ENCODE data around the gene THRB.

- TF ChIP-seq CTCF (IDR thresholded peaks at IDR 0.05; ENCODE audit: low read length) (no peak), EZH2 (IDR thresholded peaks at IDR 0.05; ENCODE audit: borderline replicate concordance, low read length) (no peak)
Observed at GRCh38 chr3:24487325-24488262, 7.1 kb downstream of the THRB start.
